ENCODE measurements around the gene TALDO1.

TALDO1 gene

DNA sequence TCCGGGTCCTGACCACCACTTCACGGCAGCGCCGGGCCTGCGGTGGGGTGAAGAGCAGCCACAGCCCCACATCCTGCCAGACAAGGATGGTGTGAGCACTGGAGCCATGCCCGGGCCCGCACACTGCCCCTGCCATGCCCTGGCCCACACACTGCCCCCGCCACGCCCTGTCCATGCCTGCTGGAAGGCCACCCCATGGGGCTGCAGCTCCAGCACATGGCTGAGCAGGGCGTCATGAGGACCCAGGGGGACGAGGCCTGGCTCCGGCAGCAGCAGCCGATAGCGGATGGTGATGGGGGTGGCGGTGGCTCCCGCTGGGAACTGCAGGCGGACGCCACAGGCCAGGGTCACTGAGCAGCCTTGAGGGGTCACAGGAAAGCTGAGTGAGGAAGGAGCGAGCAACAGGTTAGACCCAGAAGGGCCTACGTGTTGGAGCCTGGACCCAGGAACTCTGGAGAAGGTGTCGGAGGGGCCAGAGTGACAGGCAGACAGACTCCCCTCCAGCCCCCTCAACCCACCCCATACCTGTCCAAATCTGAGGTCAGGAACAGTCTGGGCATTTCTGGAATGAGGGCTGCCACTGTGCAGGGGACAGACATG, 54.9 kb downstream of the TALDO1 start:
- DNase-seq = no peak

DNA sequence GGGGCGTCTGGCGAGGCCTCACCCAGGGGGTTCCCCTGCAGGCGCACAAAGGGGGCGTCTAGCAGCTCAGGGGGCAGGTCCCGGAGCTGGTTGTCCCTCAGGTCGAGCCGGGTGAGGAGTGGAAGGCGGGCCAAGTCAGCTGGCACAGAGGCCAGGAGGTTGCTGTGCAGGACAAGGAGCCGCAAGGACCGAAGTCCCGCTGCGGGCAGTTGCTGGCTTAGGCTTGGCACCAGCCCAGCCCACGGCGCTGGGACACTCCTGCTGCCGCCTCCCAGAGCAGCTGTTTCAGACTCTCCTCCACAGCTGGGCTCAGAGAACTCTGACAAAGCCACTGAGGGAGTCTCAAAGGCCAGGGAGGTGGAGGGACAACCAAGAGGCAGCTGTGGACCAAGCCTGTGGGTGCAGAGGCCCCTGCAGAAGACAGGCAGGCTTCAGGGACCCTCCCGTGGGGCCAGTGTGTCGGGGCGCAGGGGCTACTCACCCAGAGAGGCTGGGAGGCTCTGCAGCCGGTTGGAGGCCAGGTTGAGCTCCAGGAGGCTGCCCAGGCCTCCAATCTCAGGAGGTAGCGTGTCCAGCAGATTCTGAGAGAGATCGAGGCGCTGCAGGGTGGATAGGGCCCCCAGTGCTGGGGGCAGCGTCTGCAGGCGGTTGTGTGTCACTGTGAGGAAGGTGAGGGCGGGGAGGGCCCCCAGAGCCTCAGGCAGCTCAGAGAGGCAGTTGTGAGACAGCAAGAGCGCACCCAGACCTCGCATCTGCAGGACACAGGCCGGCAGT, 55.6 kb downstream of the TALDO1 start:
- DNase-seq = no peak

DNA sequence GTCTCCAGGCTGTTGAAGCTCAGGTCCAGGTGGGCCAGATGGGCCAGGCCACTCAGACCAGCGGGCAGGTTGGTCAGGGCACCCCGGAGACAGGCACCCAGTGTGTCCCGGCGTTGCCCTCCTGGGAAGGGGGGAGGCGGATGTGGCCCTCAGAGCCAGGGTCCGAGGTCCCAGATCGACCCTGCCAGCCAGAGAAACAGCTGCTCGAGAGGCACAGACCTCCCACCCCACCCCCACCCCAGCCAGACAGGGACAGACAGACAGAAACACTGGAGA, 56.1 kb downstream of the TALDO1 start:
- no peak for DNase-seq

DNA sequence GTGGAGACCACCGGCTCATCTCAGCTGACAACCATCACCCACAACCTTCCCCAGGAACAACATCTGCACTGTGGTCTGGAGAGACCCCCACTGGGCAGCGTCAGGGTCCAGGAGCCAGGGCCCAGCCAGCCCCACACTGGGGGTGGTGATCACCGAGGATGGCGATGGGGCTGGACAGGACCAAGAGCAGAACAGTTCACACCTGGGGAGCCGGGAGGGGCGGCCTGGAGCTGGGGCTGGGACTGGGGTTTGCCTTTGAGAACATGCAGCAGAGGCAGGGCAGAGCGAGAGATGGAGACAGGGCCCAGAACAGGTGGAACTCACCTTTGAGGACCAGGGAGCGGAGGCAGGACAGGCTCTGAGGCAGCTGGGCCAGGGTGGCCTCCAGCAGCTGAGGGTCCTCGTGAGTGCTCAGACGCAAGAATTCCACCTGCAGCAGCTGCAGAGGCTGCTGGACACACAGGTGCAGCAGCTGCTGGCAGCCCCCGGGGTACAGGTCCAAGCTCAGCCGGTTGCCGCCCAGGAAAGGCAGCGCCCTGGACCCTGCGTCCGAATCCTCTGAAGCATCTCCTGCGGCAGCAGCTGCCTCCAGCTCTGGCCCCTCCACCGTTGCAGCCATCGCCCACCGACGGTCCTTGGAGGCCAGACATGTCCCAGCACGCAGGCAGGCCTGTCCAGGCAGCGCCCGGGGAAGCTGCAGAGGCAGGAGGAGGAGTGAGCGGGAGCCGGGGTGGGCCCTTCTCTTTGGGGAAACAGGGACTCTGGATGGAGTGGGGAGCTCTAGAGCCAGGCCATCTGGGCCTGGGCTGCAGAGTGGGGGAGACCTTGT, 56.7 kb downstream of the TALDO1 start:
- no peak for DNase-seq

DNA sequence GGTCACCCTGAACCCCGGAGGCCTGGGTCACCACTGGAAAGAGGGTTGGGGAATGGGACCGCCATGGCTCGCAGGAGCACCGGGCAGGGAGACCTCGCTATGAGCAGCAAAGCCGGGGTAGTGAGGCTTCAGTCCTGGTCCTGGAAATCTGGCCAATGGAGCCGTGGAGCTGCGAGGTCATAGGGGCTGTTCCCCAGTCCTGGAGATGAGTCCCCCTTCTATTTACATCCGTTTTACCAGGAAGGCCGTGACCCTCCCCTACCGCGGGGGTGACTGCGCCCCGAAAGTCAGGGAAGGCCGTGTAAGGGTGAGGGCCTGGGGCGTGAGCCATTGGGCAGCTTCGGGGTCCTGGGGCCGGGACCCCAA, 57.3 kb downstream of the TALDO1 start:
- DNase-seq = no peak

DNA sequence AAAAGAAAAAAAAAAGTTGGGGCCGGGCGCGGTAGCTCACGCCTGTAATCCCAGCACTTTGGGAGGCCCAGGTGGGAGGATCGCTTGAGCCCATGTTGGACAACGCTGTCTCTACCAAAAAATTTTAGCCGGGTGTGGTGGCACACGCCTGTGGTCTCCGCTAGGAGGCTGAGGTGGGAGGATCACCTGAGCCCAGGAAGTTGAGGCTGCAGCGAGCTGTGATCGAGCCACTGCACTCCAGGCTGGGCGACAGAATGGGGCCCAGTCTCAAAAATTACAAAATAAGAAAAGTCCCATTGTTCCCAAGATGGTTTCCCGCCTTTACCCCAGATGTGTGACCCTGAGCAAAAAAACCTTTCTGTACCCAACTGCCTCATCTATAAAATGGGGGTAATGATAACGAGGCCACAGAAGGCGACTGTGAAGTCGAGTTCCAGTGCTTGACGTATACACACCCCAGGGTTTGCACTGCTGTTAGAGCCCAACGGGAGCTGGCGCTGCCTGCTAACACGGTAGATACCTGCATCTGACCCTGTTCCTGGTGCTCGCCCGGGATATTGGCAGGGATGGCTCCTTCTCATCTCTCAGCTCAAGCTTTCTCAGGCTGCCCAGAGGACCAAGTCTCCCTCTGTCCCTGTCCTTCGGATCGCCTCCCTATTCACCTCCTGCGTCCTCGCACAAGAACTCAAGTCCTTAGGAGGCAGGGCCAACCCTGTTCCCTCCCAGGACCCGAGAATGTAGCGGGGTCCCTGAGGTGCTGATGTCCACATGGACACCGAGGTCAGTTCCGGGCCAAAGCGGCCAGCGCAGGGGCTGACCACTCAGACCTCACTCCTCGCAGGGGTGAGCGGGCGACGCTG, 61.4 kb downstream of the TALDO1 start:
- peak; percentile 51 to 66 for DNase-seq

DNA sequence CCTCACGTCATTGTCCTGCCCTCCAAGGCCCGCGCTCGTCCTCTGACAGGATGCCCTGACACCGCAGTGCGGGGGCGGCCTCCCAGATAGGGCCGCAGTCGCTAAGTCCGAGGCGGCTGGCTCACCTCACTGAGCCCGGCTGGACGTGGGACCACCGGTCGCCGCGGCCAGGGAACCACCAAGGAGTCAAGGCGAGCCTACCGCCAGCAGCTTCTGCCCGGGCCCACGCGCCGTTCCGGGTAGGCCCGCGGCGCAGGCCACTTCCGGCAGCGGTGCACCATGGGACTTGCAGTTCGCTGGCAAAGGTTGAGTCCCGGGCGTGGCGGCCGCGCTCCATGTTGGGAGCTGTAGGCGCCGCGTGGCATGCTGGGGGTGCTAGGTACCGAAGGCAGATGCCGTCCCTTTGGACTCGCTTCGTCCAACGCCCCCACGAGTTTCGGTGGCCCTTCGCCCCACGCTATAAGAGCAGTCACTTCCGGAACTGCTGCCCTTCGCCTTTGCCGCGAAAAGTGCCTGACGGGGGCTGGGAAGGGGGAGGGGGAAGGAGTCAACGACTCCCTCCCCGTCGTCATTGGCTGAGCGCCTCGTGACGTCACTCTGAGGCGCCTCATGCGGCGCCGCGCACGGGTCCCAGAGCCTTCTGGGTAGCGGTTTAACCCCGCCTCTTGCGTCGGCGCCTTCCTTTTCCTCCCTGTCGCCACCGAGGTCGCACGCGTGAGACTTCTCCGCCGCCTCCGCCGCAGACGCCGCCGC, 62.2 kb downstream of the TALDO1 start, which contains the start of gene RPLP2:
RPLP2 (plus strand) TSS at position 681 of the 753 bp plus-strand sequence. CDS start 268 bp downstream, outside the sequence.
- DNase-seq = peak; percentile 96 to 98

DNA sequence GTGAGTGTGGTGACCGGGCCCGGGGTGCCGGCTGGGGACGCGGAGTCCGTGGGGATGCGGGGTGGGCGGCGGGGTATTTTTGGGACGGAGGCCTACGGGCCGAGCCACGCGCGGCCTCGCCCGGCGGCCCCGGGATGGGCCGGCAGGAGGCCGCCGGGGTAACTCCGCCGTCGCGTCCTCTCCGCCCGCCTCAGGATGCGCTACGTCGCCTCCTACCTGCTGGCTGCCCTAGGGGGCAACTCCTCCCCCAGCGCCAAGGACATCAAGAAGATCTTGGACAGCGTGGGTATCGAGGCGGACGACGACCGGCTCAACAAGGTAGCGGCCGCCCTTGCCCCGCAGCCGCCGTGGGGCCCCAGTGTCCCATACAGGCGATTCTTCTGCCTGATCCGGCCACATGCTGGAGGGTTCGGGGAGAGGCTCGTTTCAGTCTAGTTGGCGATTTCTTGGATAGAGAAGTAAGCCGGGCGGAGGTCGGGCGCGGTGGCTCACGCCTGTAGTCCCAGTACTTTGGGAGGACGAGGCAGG, 62.8 kb downstream of the TALDO1 start:
- DNase-seq = no peak

DNA sequence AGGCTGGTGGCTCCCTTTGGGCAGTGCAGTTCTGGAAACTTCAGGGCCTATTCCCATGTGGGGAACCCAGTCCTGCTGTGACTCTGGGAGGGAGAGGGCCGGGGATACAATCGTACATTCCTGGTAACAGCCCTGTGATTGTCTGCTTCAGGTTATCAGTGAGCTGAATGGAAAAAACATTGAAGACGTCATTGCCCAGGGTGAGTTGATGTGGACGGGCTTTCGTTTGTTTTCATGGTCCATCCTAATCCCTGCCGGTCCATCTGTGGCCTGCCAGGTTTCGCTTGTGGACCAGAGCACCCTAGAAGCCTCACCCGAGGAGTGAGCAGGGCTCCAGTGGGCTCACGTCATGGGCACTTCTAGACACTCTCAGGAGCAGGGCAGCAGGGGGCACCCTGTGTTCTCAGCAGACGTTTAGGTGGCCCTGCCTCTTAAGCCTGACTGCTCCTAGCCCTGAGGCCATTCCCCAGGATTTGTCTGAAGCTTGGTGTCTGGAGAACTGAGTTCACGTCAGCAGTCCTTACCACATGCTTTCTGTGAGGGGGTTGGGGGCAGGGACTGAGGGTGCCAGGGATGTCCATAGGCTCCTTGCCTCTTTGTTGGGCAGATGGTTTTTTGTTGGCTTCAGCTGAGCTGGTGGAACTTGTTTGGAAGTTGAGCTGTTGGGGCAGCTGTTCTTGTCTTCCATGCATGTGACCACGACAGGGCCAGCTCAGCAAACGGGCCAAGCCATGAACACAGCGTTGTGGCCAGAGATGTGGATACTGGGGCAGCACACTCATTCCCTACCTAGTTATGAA, 64.4 kb downstream of the TALDO1 start:
- DNase-seq = peak in 1 of 2 experiments; percentile 34

DNA sequence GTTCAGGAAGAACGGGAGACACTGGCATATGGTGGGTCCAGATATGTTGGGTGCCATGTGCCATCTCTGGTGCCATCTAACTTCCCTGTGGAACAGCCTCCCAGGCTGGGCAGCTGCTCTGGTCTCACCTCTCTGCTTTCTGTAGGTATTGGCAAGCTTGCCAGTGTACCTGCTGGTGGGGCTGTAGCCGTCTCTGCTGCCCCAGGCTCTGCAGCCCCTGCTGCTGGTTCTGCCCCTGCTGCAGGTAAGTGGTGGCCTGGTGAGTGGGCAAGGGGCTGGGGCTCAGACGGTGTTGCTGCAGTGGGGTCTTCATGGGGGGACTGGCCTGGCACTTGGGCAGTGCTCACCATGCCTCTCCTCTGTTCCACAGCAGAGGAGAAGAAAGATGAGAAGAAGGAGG, 65.1 kb downstream of the TALDO1 start:
- no peak for DNase-seq

DNA sequence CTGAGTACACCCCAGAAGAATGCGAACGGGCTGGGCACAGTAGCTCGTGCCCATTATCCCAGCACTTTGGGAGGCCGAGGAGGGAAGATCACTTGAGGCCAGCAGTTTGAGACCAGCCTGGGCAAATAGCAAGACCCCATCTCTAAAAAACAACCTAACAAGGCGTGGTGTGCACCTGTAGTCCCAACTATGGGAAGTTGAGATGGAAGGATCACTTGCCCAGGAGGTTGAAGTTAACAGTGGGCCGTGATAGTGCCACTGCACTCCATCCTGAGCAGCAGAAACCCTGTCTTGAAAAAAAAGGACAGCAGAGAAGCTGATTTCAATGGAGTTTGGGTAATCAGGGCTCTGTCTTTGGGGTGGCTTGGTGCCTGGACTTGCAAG, 65.8 kb downstream of the TALDO1 start:
- no peak for DNase-seq

DNA sequence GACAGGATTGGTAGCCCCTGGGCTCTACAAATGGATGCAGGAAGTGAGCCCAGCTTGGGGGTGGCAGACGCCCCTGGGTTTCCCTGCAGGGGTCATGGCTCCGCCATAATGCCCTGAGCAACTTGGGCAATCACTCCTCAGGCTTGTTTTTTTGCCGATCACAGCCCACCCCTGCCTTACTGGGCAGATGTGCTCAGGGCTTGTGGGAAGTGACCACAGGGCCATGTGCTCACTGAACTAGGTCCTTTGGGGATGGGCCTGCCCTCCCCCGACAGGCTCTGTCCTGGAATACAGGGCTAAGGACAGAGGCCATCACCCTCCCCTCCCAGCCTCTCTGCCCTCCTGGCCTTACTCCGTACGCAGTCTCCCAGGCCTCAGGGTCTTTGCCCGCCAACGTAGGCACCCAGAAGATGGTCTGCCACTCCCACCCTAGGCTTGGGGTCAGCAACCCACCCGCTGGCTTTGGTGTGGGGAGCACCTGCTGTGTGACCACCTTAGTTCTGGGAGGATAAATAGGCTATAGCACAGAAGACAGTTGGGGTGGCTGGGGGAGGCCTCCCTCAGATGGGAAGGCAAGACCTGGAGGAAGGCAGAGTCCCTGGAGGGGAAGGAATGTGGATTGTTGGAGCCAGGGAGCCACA, 66.3 kb downstream of the TALDO1 start:
- no peak for DNase-seq
